CD4-positive, alpha-beta T cell (primary cell): ENCODE measurements around the gene CERS6. TPM values are rescaled to one million over a fixed set of nuclear protein-coding genes. Genes with fewer than 3 reads are reported as not detected.

Experiments
- ATAC-seq: fragments of 200-7000 bp; cut with Tn5 transposase; one replicate; pipeline ENCODE4 v1.10.0; 2022; ENCODE audit warnings: mild to moderate bottlenecking; ENCODE audit not compliant: poor library complexity
- CTCF ChIA-PET: fragments of 350-600 bp; sonication (Branson Sonifier 250); formaldehyde crosslinking; loops from one replicate; lab custom pipeline; 2021; ENCODE audit warnings: antibody characterized with exemption, inconsistent platforms; lab: Charles Lee
- POLR2A ChIA-PET: fragments of 350-600 bp; sonication (Branson Sonifier 250); formaldehyde crosslinking; loops from one replicate; lab custom pipeline; 2021; ENCODE audit warnings: antibody characterized with exemption, inconsistent platforms; lab: Charles Lee
- DNase-seq, 14 experiments: peaks; one replicate each; pipeline ENCODE4 v3.0.0-alpha.2; 2013 to 2020; ENCODE audit warnings: mixed read lengths in 2 of 14
- H3K27ac ChIP-seq, 2 donors: one replicate each; pipeline versions ENCODE4 v1.5.1 to v1.7.0; 2013; ENCODE audit warnings: low read length in 2 of 2, low read depth in 1 of 2, mild to moderate bottlenecking in 1 of 2
- H3K27me3 ChIP-seq, 2 experiments: 1 replicate in 1 of 2; 2 replicates in 1 of 2; pipeline versions ENCODE4 v1.6.1 to v1.7.0; 2013; ENCODE audit warnings: low read length in 2 of 2, control low read depth in 1 of 2, mild to moderate bottlenecking in 1 of 2, moderate library complexity in 1 of 2; ENCODE audit not compliant: insufficient read depth in 2 of 2, control insufficient read depth in 1 of 2
- H3K36me3 ChIP-seq: one replicate; pipeline ENCODE4 v1.6.1; 2013; ENCODE audit warnings: low read length, control low read depth; ENCODE audit not compliant: insufficient read depth
- H3K4me1 ChIP-seq: one replicate; pipeline ENCODE4 v1.6.1; 2013; ENCODE audit warnings: low read length, control low read depth; ENCODE audit not compliant: insufficient read depth
- H3K4me3 ChIP-seq: one replicate; pipeline ENCODE4 v1.5.1; 2013; ENCODE audit warnings: mild to moderate bottlenecking, low read length, moderate library complexity
- H3K9me3 ChIP-seq, 2 experiments: 1 replicate in 1 of 2; 2 replicates in 1 of 2; pipeline versions ENCODE4 v1.6.1 to v1.7.0; 2013; ENCODE audit warnings: low read length in 2 of 2, mild to moderate bottlenecking in 2 of 2, control low read depth in 1 of 2, moderate library complexity in 1 of 2; ENCODE audit not compliant: control insufficient read depth in 1 of 2, insufficient read depth in 1 of 2
- H3K27ac Mint-ChIP-seq: one replicate; pipeline ENCODE4 v1.8.0; 2020; ENCODE audit warnings: mixed read lengths
- H3K27me3 Mint-ChIP-seq: one replicate; pipeline ENCODE4 v1.8.0; 2021; ENCODE audit warnings: mixed read lengths
- H3K36me3 Mint-ChIP-seq: one replicate; pipeline ENCODE4 v1.8.0; 2021; ENCODE audit warnings: low read depth, mixed read lengths
- H3K4me1 Mint-ChIP-seq: one replicate; pipeline ENCODE4 v1.8.0; 2021; ENCODE audit warnings: low read depth, mixed read lengths
- H3K4me3 Mint-ChIP-seq: one replicate; pipeline ENCODE4 v1.8.0; 2020; ENCODE audit warnings: mild to moderate bottlenecking, mixed read lengths
- H3K9me3 Mint-ChIP-seq: one replicate; pipeline ENCODE4 v1.8.0; 2020; ENCODE audit warnings: mixed read lengths
- intact Hi-C, 2 experiments: fragments of 100-400 bp; cut with DNase I in 1 of 2; cut with micrococcal nuclease in 1 of 2; formaldehyde crosslinking; loops; one replicate each; pipeline versions ENCODE4 v1.15.1 to v1.9.0; 2023 to 2025; cut with DNase I, micrococcal nuclease
- total RNA-seq, 174 experiments: library from RNA in 2 of 174; stranded (reverse) in 2 of 174; gene quantifications; one replicate each; pipeline ENCODE4 v1.2.3 and lab custom pipeline; 2021 to 2026
- TF ChIP-seq, protein P1 (sequence below): fragments of 200-600 bp; IDR thresholded peaks from one replicate; pipeline ENCODE4 v1.8.0; 2022; ENCODE audit warnings: antibody characterized with exemption, mild to moderate bottlenecking

CERS6 gene
- total RNA-seq, 2 experiments from 2014 or later: 16.9 to 17.9 TPM

DNA sequence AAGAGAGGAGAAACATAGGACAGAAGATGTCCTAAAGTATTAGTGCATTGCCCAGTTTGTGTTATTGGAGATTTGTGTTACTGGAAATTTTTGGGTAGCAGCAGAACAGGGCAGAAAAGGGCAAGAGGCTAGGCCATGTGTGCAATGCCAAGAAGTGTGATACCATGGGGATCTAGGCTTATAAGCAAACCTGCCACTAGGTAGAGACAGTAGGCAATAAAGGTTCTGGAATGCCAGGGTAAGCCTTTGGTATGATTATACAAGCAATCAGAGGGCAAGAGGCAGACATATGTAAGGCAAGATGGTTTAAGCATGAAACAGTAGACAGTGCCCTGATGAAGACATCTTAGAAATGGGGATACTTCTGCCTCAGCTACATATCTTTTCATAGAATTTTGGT lies 12.3 kb upstream of the CERS6 start:
- no peaks in the 10 kb centered on the region for H3K36me3 ChIP-seq
- intact Hi-C loops: no loop called here
- DNase-seq (no peak), ATAC-seq (no peak)
- peaks cover 4% of the 10 kb centered on the region for H3K9me3 Mint-ChIP-seq
- no peaks in the 10 kb centered on the region for H3K9me3 ChIP-seq
- no peaks in the 10 kb centered on the region for H3K27me3 ChIP-seq
- H3K27ac ChIP-seq: no peak overlapping the region
- no peak overlapping the region for H3K4me3 Mint-ChIP-seq
- H3K4me1 Mint-ChIP-seq: peaks cover 51% of the 10 kb centered on the region
- TF ChIP-seq, protein P1, sequence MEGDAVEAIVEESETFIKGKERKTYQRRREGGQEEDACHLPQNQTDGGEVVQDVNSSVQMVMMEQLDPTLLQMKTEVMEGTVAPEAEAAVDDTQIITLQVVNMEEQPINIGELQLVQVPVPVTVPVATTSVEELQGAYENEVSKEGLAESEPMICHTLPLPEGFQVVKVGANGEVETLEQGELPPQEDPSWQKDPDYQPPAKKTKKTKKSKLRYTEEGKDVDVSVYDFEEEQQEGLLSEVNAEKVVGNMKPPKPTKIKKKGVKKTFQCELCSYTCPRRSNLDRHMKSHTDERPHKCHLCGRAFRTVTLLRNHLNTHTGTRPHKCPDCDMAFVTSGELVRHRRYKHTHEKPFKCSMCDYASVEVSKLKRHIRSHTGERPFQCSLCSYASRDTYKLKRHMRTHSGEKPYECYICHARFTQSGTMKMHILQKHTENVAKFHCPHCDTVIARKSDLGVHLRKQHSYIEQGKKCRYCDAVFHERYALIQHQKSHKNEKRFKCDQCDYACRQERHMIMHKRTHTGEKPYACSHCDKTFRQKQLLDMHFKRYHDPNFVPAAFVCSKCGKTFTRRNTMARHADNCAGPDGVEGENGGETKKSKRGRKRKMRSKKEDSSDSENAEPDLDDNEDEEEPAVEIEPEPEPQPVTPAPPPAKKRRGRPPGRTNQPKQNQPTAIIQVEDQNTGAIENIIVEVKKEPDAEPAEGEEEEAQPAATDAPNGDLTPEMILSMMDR: no peak
- no peak overlapping the region for H3K27ac Mint-ChIP-seq
- no peaks in the 10 kb centered on the region for H3K27me3 Mint-ChIP-seq
- no peaks in the 10 kb centered on the region for H3K36me3 Mint-ChIP-seq
- H3K4me1 ChIP-seq: peaks cover 10% of the 10 kb centered on the region
- H3K4me3 ChIP-seq: no peak overlapping the region
- ChIA-PET CTCF (no interaction called here), POLR2A (interaction anchor here (0.7 to 3.1 kb wide), 2 partner anchors 11 to 47 kb away, joined by 3 to 10 read pairs; no protein-coding TSS in a partner anchor)

DNA sequence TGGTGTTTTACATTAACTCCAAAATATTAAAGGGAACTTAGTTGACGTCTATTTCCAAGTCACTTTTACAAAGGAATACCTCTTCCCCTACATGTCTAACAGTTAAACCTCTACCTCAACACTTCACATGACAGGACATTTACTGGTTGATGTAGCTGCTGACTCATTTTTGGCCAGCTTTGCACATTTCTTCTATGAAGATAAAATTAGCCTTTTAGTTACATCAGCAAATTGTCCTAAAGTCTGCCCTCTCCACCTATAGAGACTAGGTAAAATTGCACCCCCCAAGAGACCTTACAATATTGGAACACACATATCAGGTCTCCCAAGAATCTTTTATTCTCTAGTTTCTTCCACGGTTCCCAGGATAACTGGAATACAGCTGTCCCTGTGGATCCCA lies 10.1 kb upstream of the CERS6 start:
- H3K27me3 Mint-ChIP-seq: no peaks in the 10 kb centered on the region
- Histone ChIP-seq H3K4me3 (no peak overlapping the region), H3K27me3 (no peaks in the 10 kb centered on the region), H3K36me3 (no peaks in the 10 kb centered on the region), H3K9me3 (no peaks in the 10 kb centered on the region), H3K27ac (no peak overlapping the region), H3K4me1 (peaks cover 11% of the 10 kb centered on the region)
- peaks cover 6% of the 10 kb centered on the region for H3K9me3 Mint-ChIP-seq
- ATAC-seq: no peak
- POLR2A ChIA-PET: no interaction called here
- CTCF ChIA-PET: no interaction called here
- peaks cover 61% of the 10 kb centered on the region for H3K4me1 Mint-ChIP-seq
- no peak for DNase-seq
- intact Hi-C loops: no loop called here
- H3K36me3 Mint-ChIP-seq: no peaks in the 10 kb centered on the region
- no peak overlapping the region for H3K27ac Mint-ChIP-seq
- no peak overlapping the region for H3K4me3 Mint-ChIP-seq
- TF ChIP-seq, protein P1: no peak

DNA sequence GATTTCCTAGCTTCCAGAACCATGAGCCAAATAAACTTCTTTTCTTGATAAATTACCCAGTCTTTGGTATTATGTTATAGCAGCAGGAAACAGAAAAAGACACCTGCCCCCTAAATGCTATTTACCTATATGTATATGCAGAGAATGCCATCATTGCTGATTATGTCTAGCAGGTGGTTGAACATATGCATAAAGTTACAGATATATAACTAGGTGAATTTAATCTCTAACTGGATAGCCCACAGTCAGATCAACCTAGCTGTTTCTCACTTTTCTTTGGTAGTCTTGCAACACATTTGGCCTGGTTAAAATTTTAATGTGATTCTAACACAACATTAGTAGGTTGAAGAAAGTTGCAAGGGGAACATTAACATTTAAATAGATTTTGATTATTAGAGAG lies 7.1 kb upstream of the CERS6 start:
- TF ChIP-seq, protein P1: no peak
- H3K27me3 ChIP-seq: no peaks in the 10 kb centered on the region
- Mint-ChIP-seq H3K4me3 (no peak overlapping the region), H3K4me1 (peaks cover 52% of the 10 kb centered on the region), H3K27me3 (no peaks in the 10 kb centered on the region), H3K36me3 (no peaks in the 10 kb centered on the region), H3K27ac (peak overlapping the region; percentile 79), H3K9me3 (peaks cover 6% of the 10 kb centered on the region)
- intact Hi-C loops: no loop called here
- ChIA-PET CTCF (no interaction called here), POLR2A (no interaction called here)
- H3K4me1 ChIP-seq: peaks cover 15% of the 10 kb centered on the region
- no peak for ATAC-seq
- H3K4me3 ChIP-seq: no peak overlapping the region
- no peak overlapping the region for H3K27ac ChIP-seq
- H3K36me3 ChIP-seq: no peaks in the 10 kb centered on the region
- H3K9me3 ChIP-seq: no peaks in the 10 kb centered on the region
- no peak for DNase-seq
